GM12892 (cell line): Measurements from ENCODE around the gene ETS1.

Source experiments
- POLR2A ChIP-seq: IDR thresholded peaks from 2 replicates; pipeline ENCODE4 v1.6.1; 2011; ENCODE audit warnings: low read depth, low read length, control low read depth
- POLR2AphosphoS5 ChIP-seq: IDR thresholded peaks from 2 replicates; pipeline ENCODE4 v1.6.1; 2011; ENCODE audit warnings: low read depth, low read length, control low read depth
- TAF1 ChIP-seq: IDR thresholded peaks from 2 replicates; pipeline ENCODE4 v1.6.1; 2011; ENCODE audit warnings: low read depth, mild to moderate bottlenecking, control low read depth, low read length, borderline replicate concordance

GRCh38 chr11:128482092-128482491 lies 105.3 kb downstream of the ETS1 start:
- no peak for TF ChIP-seq POLR2A
- no peak for TF ChIP-seq POLR2AphosphoS5
- no peak for TF ChIP-seq TAF1
